T-cell (primary cell): Measurements from ENCODE around the gene BCAS3. TPM values are rescaled to one million over a fixed set of nuclear protein-coding genes. Genes with fewer than 3 reads are reported as not detected.
"Not testable (repeated sequence)": the region's sequence is repeated elsewhere in the genome, so short reads cannot be mapped to it uniquely, and the experiment has no call there.

Experiments used
- ATAC-seq, 4 experiments: fragments of 200-7000 bp in 3 of 4; fragments of 150-1000 bp in 1 of 4; cut with Tn5 transposase; replicated peaks in 1 of 4; 1 replicate in 3 of 4; 2 replicates in 1 of 4; pipeline ENCODE4 v1.10.0; 2021; ENCODE audit warnings: moderate library complexity in 3 of 4, mild to moderate bottlenecking in 2 of 4, moderate number of reproducible peaks in 1 of 4
- CTCF ChIA-PET, 2 donors: fragments of 300-600 bp; sonication (Branson Sonifier 250); formaldehyde crosslinking; loops; one replicate each; lab custom pipeline; 2022; ENCODE audit warnings: antibody characterized with exemption in 2 of 2; lab: Charles Lee
- POLR2A ChIA-PET, 2 donors: fragments of 300-600 bp; sonication (Branson Sonifier 250); formaldehyde crosslinking; loops; one replicate each; lab custom pipeline; 2022; ENCODE audit warnings: antibody characterized with exemption in 2 of 2; lab: Charles Lee
- DNase-seq, 35 experiments: peaks; one replicate each; pipeline versions ENCODE4 v3.0.0 to v3.0.0-alpha.2; 2013 to 2023
- H3K27ac ChIP-seq: one replicate; pipeline ENCODE4 v1.5.1; 2013; ENCODE audit warnings: low read length
- H3K27me3 ChIP-seq, 2 experiments: replicated peaks in 1 of 2; 1 replicate in 1 of 2; 2 replicates in 1 of 2; pipeline versions ENCODE4 v1.6.1 to v1.7.0; 2013; ENCODE audit warnings: low read length in 1 of 2, mixed read lengths in 1 of 2; ENCODE audit not compliant: control insufficient read depth in 2 of 2, insufficient read depth in 2 of 2; ENCODE audit errors: extremely low read depth in 1 of 2
- H3K36me3 ChIP-seq, 2 donors: 1 replicate in 1 of 2; 2 replicates in 1 of 2; pipeline versions ENCODE4 v1.6.1 to v1.7.0; 2013; ENCODE audit warnings: low read length in 1 of 2; ENCODE audit not compliant: control insufficient read depth in 2 of 2, insufficient read depth in 1 of 2; ENCODE audit errors: extremely low read depth in 1 of 2
- H3K4me1 ChIP-seq, 2 experiments: 1 replicate in 1 of 2; 2 replicates in 1 of 2; pipeline versions ENCODE4 v1.6.1 to v1.7.0; 2013; ENCODE audit warnings: low read length in 2 of 2, mixed read lengths in 1 of 2; ENCODE audit not compliant: insufficient read depth in 2 of 2, control insufficient read depth in 1 of 2; ENCODE audit errors: extremely low read depth in 1 of 2
- H3K4me3 ChIP-seq, 2 donors: 1 replicate in 1 of 2; 2 replicates in 1 of 2; pipeline versions ENCODE4 v1.5.1 to v1.7.0; 2013; ENCODE audit warnings: mild to moderate bottlenecking in 2 of 2, low read length in 1 of 2, moderate library complexity in 1 of 2; ENCODE audit not compliant: control insufficient read depth in 1 of 2; ENCODE audit errors: extremely low read depth in 1 of 2
- H3K9me3 ChIP-seq: 2 replicates; pipeline ENCODE4 v1.7.0; 2013
- H3K27ac Mint-ChIP-seq, 2 donors: one replicate each; pipeline ENCODE4 v1.8.0; 2020 to 2021; ENCODE audit warnings: mild to moderate bottlenecking in 2 of 2, mixed read lengths in 2 of 2
- H3K27me3 Mint-ChIP-seq, 2 donors: one replicate each; pipeline ENCODE4 v1.8.0; 2021 to 2022; ENCODE audit warnings: mixed read lengths in 2 of 2
- H3K36me3 Mint-ChIP-seq: one replicate; pipeline ENCODE4 v1.8.0; 2021; ENCODE audit warnings: mixed read lengths
- H3K4me1 Mint-ChIP-seq, 3 donors: one replicate each; pipeline ENCODE4 v1.8.0; 2020 to 2022; ENCODE audit warnings: mixed read lengths in 3 of 3, mild to moderate bottlenecking in 1 of 3
- H3K4me3 Mint-ChIP-seq, 3 donors: one replicate each; pipeline ENCODE4 v1.8.0; 2020 to 2022; ENCODE audit warnings: mild to moderate bottlenecking in 3 of 3, mixed read lengths in 3 of 3, moderate library complexity in 3 of 3
- H3K9me3 Mint-ChIP-seq, 3 donors: one replicate each; pipeline ENCODE4 v1.8.0; 2020 to 2022; ENCODE audit warnings: mixed read lengths in 3 of 3
- WGBS: methylation state at CpG from one replicate; pipeline ENCODE4 v1.1.5; 2013; ENCODE audit warnings: missing lambda C conversion rate; ENCODE audit not compliant: insufficient coverage; 5-methylcytosine and 5-hydroxymethylcytosine counted together
- total RNA-seq, 35 experiments: library from RNA in 6 of 35; stranded (reverse) in 6 of 35; fragments of 120-200 nt in 1 of 35; gene quantifications; one replicate each; pipeline versions ENCODE4 v1.2.1 to v1.2.4 and lab custom pipeline; 2013 to 2026

BCAS3 gene
- total RNA-seq, 5 donors from 2014 or later (not counting 1 experiment from before 2014, with no cell fraction given): 33.8 to 57.8 (median 38.1) TPM

DNA sequence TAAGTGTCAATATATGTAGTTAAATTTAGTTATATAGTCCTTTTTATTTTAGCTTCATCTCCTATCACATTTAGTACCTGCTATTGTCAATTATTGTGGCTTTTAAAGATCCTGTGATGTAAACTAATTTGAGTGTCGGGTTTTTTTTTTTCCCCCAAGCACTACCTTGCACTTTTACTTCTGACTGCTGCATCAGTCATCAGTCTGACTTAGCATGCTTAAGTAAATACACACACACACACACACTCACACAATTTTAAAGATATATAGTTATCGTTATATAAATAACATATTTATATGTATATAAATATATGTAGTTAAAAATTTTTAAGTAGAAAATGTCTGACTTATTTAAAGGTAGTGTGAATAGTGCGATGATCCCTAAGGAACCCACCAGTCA, 127.2 kb downstream of the BCAS3 start:
- H3K9me3 ChIP-seq: no peaks in the 10 kb centered on the region
- H3K36me3 Mint-ChIP-seq: peaks cover 28% of the 10 kb centered on the region
- H3K27me3 Mint-ChIP-seq: no peaks in the 10 kb centered on the region
- ChIA-PET CTCF (no interaction called here), POLR2A (no interaction called here)
- H3K9me3 Mint-ChIP-seq: peaks cover 0 to 2% (median 0%) of the 10 kb centered on the region in 3 donors
- H3K4me3 Mint-ChIP-seq: no peak overlapping the region
- ATAC-seq: no peak
- H3K4me1 ChIP-seq: no peaks in the 10 kb centered on the region
- H3K27ac Mint-ChIP-seq: no peak overlapping the region
- H3K4me3 ChIP-seq: no peak overlapping the region
- H3K4me1 Mint-ChIP-seq: peaks cover 0 to 3% (median 0%) of the 10 kb centered on the region in 3 donors
- no peak overlapping the region for H3K27ac ChIP-seq
- peaks cover 0 to 2% of the 10 kb centered on the region in 2 donors for H3K36me3 ChIP-seq
- WGBS: no CpG with 5 or more reads among the region's 3 CpGs
- H3K27me3 ChIP-seq: no peaks in the 10 kb centered on the region
- no peak for DNase-seq

DNA sequence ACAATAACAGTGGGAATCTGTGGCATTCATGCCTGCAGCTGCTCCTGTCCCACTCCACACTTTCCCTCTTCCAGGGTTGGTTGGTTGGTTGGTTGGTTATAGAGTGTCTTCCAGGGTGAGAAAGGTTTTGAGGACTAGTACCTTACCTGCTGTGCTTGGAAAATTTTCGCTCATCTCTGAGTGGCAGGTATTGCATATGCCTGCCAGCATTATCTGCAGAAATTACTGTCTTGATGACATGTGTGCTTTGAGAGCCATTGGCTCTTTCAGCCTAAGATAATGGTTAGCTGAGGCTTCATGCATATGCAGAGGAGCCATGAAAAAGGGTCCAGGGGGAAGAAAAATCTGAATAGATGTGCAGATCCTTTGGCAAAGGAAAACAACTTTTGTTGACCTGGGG, 131.8 kb downstream of the BCAS3 start:
- ChIA-PET CTCF (no interaction called here), POLR2A (no interaction called here)
- H3K36me3 Mint-ChIP-seq: peaks cover 61% of the 10 kb centered on the region
- H3K27ac Mint-ChIP-seq: no peak overlapping the region
- Histone ChIP-seq H3K4me1 (no peaks in the 10 kb centered on the region), H3K27me3 (no peaks in the 10 kb centered on the region), H3K27ac (no peak overlapping the region), H3K4me3 (no peak overlapping the region), H3K36me3 (peaks cover 2 to 7% of the 10 kb centered on the region in 2 donors), H3K9me3 (no peaks in the 10 kb centered on the region)
- H3K9me3 Mint-ChIP-seq: peaks cover 0 to 19% (median 10%) of the 10 kb centered on the region in 3 donors
- H3K4me3 Mint-ChIP-seq: no peak overlapping the region
- WGBS: 91% methylated on average over 1 of the region's 1 CpG
- no peak for ATAC-seq
- H3K27me3 Mint-ChIP-seq: no peaks in the 10 kb centered on the region
- no peak for DNase-seq
- peaks cover 0 to 3% (median 0%) of the 10 kb centered on the region in 3 donors for H3K4me1 Mint-ChIP-seq

DNA sequence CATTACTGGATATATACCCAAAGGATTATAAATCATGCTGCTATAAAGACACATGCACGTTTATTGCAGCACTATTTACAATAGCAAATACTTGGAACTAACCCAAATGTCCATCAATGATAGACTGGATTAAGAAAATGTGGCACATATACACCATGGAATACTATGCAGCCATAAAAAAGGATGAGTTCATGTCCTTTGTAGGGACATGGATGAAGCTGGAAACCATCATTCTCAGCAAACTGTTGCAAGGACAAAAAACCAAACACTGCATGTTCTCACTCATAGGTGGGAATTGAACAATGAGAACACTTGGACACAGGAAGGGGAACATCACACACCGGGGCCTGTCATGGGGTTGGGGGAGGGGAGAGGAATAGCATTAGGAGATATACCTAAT, 137.3 kb downstream of the BCAS3 start:
- H3K27ac Mint-ChIP-seq, H3K9me3 ChIP-seq, H3K4me1 ChIP-seq, DNase-seq, H3K4me1 Mint-ChIP-seq, H3K4me3 Mint-ChIP-seq, H3K27ac ChIP-seq, POLR2A ChIA-PET, H3K27me3 ChIP-seq, H3K27me3 Mint-ChIP-seq, ATAC-seq, H3K36me3 ChIP-seq, CTCF ChIA-PET, H3K4me3 ChIP-seq: not testable (repeated sequence)
- H3K36me3 Mint-ChIP-seq: peaks cover 58% of the 10 kb centered on the region
- no CpG with 5 or more reads among the region's 2 CpGs for WGBS
- H3K9me3 Mint-ChIP-seq: peaks cover 0 to 19% (median 8%) of the 10 kb centered on the region in 3 donors

DNA sequence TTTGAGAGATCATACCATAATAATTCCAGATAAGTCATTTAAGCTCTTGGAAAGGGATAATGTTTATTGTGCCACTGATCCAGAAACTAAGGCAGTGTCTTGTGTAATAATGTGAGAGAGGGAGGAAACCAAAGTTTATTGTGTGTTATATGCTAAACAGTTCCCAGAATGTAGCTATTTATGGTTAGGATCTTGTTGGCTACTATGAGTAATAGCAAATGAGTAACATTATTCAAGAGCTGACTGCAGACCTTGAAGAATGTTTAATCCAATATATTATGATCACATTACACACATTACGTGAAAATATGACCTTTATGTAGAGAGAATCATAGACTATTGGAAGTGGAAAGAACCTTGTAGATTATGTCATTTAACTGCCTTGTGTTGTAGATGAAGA, 139.5 kb downstream of the BCAS3 start:
- Mint-ChIP-seq H3K27ac (no peak overlapping the region), H3K4me3 (no peak overlapping the region), H3K4me1 (no peaks in the 10 kb centered on the region), H3K36me3 (peaks cover 38% of the 10 kb centered on the region), H3K9me3 (peaks cover 0 to 13% (median 5%) of the 10 kb centered on the region in 3 donors), H3K27me3 (no peaks in the 10 kb centered on the region)
- no peaks in the 10 kb centered on the region for H3K36me3 ChIP-seq
- DNase-seq (no peak), ATAC-seq (no peak)
- no peak overlapping the region for H3K4me3 ChIP-seq
- no peaks in the 10 kb centered on the region for H3K9me3 ChIP-seq
- no peaks in the 10 kb centered on the region for H3K4me1 ChIP-seq
- ChIA-PET CTCF (no interaction called here), POLR2A (no interaction called here)
- H3K27me3 ChIP-seq: no peaks in the 10 kb centered on the region
- no CpG with 5 or more reads among the region's 1 CpG for WGBS
- H3K27ac ChIP-seq: no peak overlapping the region

DNA sequence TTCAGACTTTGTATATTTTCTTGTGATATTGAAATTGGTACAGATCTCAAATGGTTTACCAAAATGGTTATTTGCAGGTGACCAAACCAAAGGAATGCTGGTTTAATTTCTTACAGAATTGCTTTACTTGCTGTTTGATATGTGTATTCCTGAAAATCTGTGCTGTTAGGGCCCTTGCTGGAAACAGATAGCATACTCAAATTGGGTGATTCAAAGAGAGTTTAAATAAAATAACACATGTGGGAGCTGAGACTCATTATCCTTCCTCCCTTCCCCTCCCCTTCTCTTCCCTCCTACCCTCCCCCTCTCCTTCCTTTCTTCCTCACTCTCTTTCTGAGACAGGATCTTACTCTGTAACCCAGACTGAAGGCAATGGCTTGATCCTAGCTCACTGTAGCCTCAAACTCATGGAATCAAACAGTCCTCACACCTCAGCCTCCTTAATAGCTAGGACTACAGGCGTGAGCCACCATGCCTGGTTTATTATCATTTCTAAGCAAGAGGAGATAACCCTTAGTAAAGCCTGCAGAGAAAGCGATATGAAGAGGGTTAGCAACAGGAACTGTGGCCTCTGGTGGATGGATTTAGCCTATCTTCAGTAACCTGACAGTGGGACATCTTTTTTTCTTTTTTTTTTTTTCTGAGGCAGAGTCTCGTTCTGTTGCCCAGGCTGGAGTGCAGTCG, 141.9 kb downstream of the BCAS3 start:
- Mint-ChIP-seq H3K36me3 (peaks cover 20% of the 10 kb centered on the region), H3K27ac (no peak overlapping the region), H3K27me3 (no peaks in the 10 kb centered on the region), H3K4me3 (no peak overlapping the region), H3K4me1 (no peaks in the 10 kb centered on the region), H3K9me3 (no peaks in the 10 kb centered on the region)
- Histone ChIP-seq H3K4me3 (no peak overlapping the region), H3K27me3 (no peaks in the 10 kb centered on the region), H3K36me3 (no peaks in the 10 kb centered on the region), H3K27ac (no peak overlapping the region), H3K9me3 (no peaks in the 10 kb centered on the region), H3K4me1 (no peaks in the 10 kb centered on the region)
- 100% methylated on average over 3 of the region's 4 CpGs for WGBS
- ATAC-seq (no peak), DNase-seq (no peak)
- ChIA-PET CTCF (no interaction called here), POLR2A (no interaction called here)

DNA sequence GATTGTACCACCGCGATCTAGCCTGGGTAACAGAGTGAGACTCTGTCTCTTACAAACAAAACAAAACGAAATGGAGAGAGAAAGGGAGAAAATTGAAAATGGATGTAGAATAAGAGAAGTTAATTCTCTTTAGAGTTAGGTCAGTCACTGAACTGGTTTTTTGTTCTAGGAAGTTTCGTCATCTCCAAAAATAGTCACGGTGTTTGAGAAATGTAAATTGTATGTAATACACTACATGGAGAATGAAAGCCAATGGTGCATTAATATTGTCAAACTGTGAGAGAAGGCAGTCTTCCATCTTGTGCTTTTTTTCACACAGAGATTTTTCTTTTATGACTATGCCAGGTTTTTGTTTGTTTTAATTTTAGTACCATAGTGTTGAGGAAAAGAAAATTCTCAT, 145.9 kb downstream of the BCAS3 start:
- H3K9me3 ChIP-seq: no peaks in the 10 kb centered on the region
- no peaks in the 10 kb centered on the region for H3K9me3 Mint-ChIP-seq
- CTCF ChIA-PET: no interaction called here
- no CpG with 5 or more reads among the region's 5 CpGs for WGBS
- H3K36me3 ChIP-seq: no peaks in the 10 kb centered on the region
- H3K4me1 ChIP-seq: no peaks in the 10 kb centered on the region
- no peak overlapping the region for H3K27ac ChIP-seq
- peaks cover 5% of the 10 kb centered on the region for H3K36me3 Mint-ChIP-seq
- H3K27me3 Mint-ChIP-seq: no peaks in the 10 kb centered on the region
- POLR2A ChIA-PET: no interaction called here
- DNase-seq: no peak
- no peak overlapping the region for H3K4me3 ChIP-seq
- no peak overlapping the region for H3K4me3 Mint-ChIP-seq
- no peak overlapping the region for H3K27ac Mint-ChIP-seq
- no peak for ATAC-seq
- no peaks in the 10 kb centered on the region for H3K27me3 ChIP-seq
- no peaks in the 10 kb centered on the region for H3K4me1 Mint-ChIP-seq
